Gastrocnemius medialis (tissue), 4 donors: ENCODE measurements around the gene EVA1B. TPM values are rescaled to one million over a fixed set of nuclear protein-coding genes. Genes with fewer than 3 reads are reported as not detected.

Experiments
- ATAC-seq, 2 donors: fragments of 150-250 bp; one replicate each; pipeline ENCODE4 v1.9.1; 2016
- DNase-seq, 2 donors: peaks; one replicate each; pipeline ENCODE4 v3.0.0-alpha.2; 2019
- H3K27ac ChIP-seq, 4 donors: fragments of 200-600 bp; sonication (generic); 1 replicate in 1 of 4; 2 replicates in 3 of 4; pipeline ENCODE4 v1.5.1; 2016 to 2018; ENCODE audit warnings: mild to moderate bottlenecking in 2 of 4, moderate library complexity in 1 of 4
- H3K27me3 ChIP-seq, 3 donors: fragments of 200-600 bp; sonication (generic) in 2 of 3; 1 replicate in 1 of 3; 2 replicates in 2 of 3; pipeline versions ENCODE4 v1.5.1 to v1.6.0; 2016 to 2019; ENCODE audit warnings: mild to moderate bottlenecking in 1 of 3, moderate library complexity in 1 of 3
- H3K36me3 ChIP-seq, 2 donors: fragments of 200-600 bp; sonication (generic) in 1 of 2; one replicate each; pipeline ENCODE4 v1.5.1; 2017 to 2018
- H3K4me1 ChIP-seq, 2 donors: fragments of 200-600 bp; sonication (generic) in 1 of 2; one replicate each; pipeline ENCODE4 v1.5.1; 2016 to 2017; ENCODE audit warnings: mild to moderate bottlenecking in 2 of 2
- H3K4me3 ChIP-seq, 4 donors: fragments of 200-600 bp; sonication (generic) in 3 of 4; 1 replicate in 1 of 4; 2 replicates in 3 of 4; pipeline ENCODE4 v1.5.1; 2016 to 2019; ENCODE audit warnings: mild to moderate bottlenecking in 2 of 4
- H3K9me3 ChIP-seq, 3 donors: fragments of 200-600 bp; sonication (generic) in 2 of 3; 1 replicate in 1 of 3; 2 replicates in 2 of 3; pipeline ENCODE4 v1.5.1; 2016 to 2019
- CTCF ChIP-seq, 5 experiments: fragments of 450-650 bp in 3 of 5; fragments of 200-600 bp in 2 of 5; sonication (generic) in 2 of 5; IDR thresholded peaks in 4 of 5; conservative IDR thresholded peaks in 1 of 5; 1 replicate in 4 of 5; 2 replicates in 1 of 5; pipeline ENCODE4 v1.5.1; 2016 to 2019; ENCODE audit warnings: antibody characterized with exemption in 5 of 5, mild to moderate bottlenecking in 3 of 5, moderate library complexity in 3 of 5
- POLR2A ChIP-seq, 2 donors: fragments of 450-650 bp; IDR thresholded peaks; one replicate each; pipeline ENCODE4 v1.6.1; 2017; ENCODE audit warnings: antibody characterized with exemption in 2 of 2, mild to moderate bottlenecking in 2 of 2, moderate library complexity in 2 of 2
- in situ Hi-C, 4 donors: fragments of 200-750 bp; cut with MboI; loops; one replicate each; pipeline versions ENCODE4 v1.15.0 to v1.8.0; 2017; ENCODE audit warnings: low sequenced_read_pairs in 4 of 4
- intact Hi-C: fragments of 100-400 bp; cut with DNase I; formaldehyde crosslinking; loops from one replicate; pipeline ENCODE4 v1.15.1; 2023; ENCODE audit warnings: low total_unique reads
- total RNA-seq, 4 donors: library from RNA; depleted of rRNA; stranded (reverse); fragments of >200 nt; gene quantifications; one replicate each; pipeline versions ENCODE4 v1.1.0 to v1.2.3, GENCODE V29; 2016

The EVA1B gene
- total RNA-seq, 4 donors from 2014 or later = 10.0 to 19.9 (median 14.8) TPM

- Histone ChIP-seq H3K4me3 (no peak overlapping the region), H3K9me3 (no peaks in the 10 kb centered on the region), H3K27me3 (no peaks in the 10 kb centered on the region), H3K27ac (peak overlapping the region; percentile 32 to 80 (median 50)), H3K36me3 (peaks cover 0 to 78% of the 10 kb centered on the region in 2 donors), H3K4me1 (peaks cover 14 to 42% of the 10 kb centered on the region in 2 donors)
- intact Hi-C loops (no loop called here), in situ Hi-C loops (loop anchor here in 1 of 4 donors (25.0 kb wide), 1 partner anchor 108 kb away; no protein-coding TSS in a partner anchor)
- ATAC-seq (no peak), DNase-seq (no peak)
- TF ChIP-seq CTCF (IDR thresholded peaks at IDR 0.05 in 4 of 5, conservative IDR thresholded peaks at IDR 0.05 in 1 of 5) (no peak), POLR2A (IDR thresholded peaks at IDR 0.05) (no peak)
These were observed 28.1 kb downstream of the EVA1B start for GRCh38 chr1:36295390-36295789.

- DNase-seq (peak in 1 of 2 donors; percentile 23), ATAC-seq (peak; percentile 13 to 21)
- Histone ChIP-seq H3K27me3 (no peaks in the 10 kb centered on the region), H3K4me1 (peaks cover 84 to 87% of the 10 kb centered on the region in 2 donors), H3K27ac (peak overlapping the region; percentile 89 to 92 (median 90)), H3K4me3 (peak overlapping the region in 2 of 4 donors; percentile 8 to 12), H3K36me3 (peaks cover 0 to 66% of the 10 kb centered on the region in 2 donors), H3K9me3 (no peaks in the 10 kb centered on the region)
- intact Hi-C loops (loop anchor here (10.0 kb wide), 1 partner anchor 193 kb away; no protein-coding TSS in a partner anchor), in situ Hi-C loops (loop anchor here (5.0 to 25.0 kb wide), 7 partner anchors 53 to 193 kb away; partner anchors contain the start of gene MAP7D1 (in 1 of the 4))
- TF ChIP-seq CTCF (IDR thresholded peaks at IDR 0.05 in 4 of 5, conservative IDR thresholded peaks at IDR 0.05 in 1 of 5) = peak in 1 of 5 experiments; percentile 22
- no peak for TF ChIP-seq POLR2A (IDR thresholded peaks at IDR 0.05)
These were observed 35.9 kb downstream of the EVA1B start for GRCh38 chr1:36287595-36287994.

GRCh38 chr1:36286802-36287201, 36.6 kb downstream of the EVA1B start:
- in situ Hi-C loops = loop anchor here (5.0 to 25.0 kb wide), 7 partner anchors 52 to 192 kb away; partner anchors contain the start of gene MAP7D1 (in 1 of the 4)
- Histone ChIP-seq H3K27me3 (no peaks in the 10 kb centered on the region), H3K9me3 (no peaks in the 10 kb centered on the region), H3K4me3 (peak overlapping the region in 2 of 4 donors; percentile 12 to 31), H3K36me3 (peaks cover 0 to 61% of the 10 kb centered on the region in 2 donors), H3K4me1 (peaks cover 91% of the 10 kb centered on the region in 2 donors), H3K27ac (peak overlapping the region; percentile 89 to 92 (median 90))
- DNase-seq (peak in 1 of 2 donors; percentile 18), ATAC-seq (no peak)
- intact Hi-C loops = loop anchor here (10.0 kb wide), 1 partner anchor 192 kb away; no protein-coding TSS in a partner anchor
- TF ChIP-seq CTCF (IDR thresholded peaks at IDR 0.05 in 4 of 5, conservative IDR thresholded peaks at IDR 0.05 in 1 of 5) (no peak), POLR2A (IDR thresholded peaks at IDR 0.05) (no peak)

GRCh38 chr1:36285443-36286101, 37.9 kb downstream of the EVA1B start:
- TF ChIP-seq CTCF (IDR thresholded peaks at IDR 0.05 in 4 of 5, conservative IDR thresholded peaks at IDR 0.05 in 1 of 5) (peak; percentile 69 to 85 (median 80)), POLR2A (IDR thresholded peaks at IDR 0.05) (no peak)
- ATAC-seq (peak; percentile 71 to 83), DNase-seq (peak; percentile 73 to 74)
- no peaks in the 10 kb centered on the region for H3K27me3 ChIP-seq
- H3K4me1 ChIP-seq = peaks cover 92 to 97% of the 10 kb centered on the region in 2 donors
- in situ Hi-C loops = loop anchor here (5.0 to 25.0 kb wide), 7 partner anchors 51 to 191 kb away; partner anchors contain the start of gene MAP7D1 (in 1 of the 4)
- peak overlapping the region in 2 of 4 donors; percentile 12 to 31 for H3K4me3 ChIP-seq
- peaks cover 0 to 48% of the 10 kb centered on the region in 2 donors for H3K36me3 ChIP-seq
- intact Hi-C loops = loop anchor here (1.0 to 10.0 kb wide), 2 partner anchors 136 to 191 kb away; partner anchors contain the start of gene TRAPPC3
- H3K27ac ChIP-seq = peak overlapping the region; percentile 89 to 92 (median 90)
- H3K9me3 ChIP-seq = no peaks in the 10 kb centered on the region
